ENCODE data around the gene UGT1A5. TPM values are rescaled to one million over a fixed set of nuclear protein-coding genes. Genes with fewer than 3 reads are reported as not detected.

UGT1A5 gene
- total RNA-seq, 4 donors from 2014 or later, result 0.56 to 3.2 (median 1.2) TPM

DNA sequence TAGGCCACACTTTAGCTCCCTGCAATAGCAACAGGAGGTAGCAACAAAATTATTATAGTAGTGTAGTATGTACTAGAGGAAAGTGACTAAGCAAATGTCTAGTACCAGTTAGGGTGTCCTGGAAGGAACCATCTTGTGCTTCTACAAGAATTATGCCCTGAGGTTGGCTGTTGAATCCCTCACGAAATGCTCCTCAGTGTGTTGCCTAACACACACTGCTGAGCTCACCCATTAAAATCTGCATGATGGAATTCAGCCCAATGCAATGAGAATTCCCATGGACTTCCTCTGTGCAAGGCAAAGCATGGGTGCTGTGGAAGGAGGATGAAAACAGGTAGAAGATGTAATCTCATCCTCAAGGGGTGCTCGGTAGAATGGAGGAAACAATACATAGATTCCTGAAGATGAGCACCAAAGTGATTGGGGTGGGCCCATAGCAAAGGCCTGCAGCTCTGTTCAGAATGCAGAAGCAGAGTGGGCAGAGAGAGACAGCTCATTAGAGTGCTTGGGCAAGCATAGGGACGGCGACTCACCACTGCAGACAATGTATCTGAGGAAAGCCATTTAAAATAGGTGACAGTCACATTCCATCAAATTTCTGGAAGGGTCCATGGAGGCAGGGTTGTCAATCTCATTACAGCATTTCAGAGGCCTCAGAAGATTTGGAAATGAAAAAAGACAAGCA lies 32.2 kb upstream of the UGT1A5 start:
- no peak for DNase-seq (ENCODE audit: low spot score in 2 of 2)
- H3K36me3 ChIP-seq, result no peaks in the 10 kb centered on the region
- no peaks in the 10 kb centered on the region for H3K9me3 ChIP-seq
- no peaks in the 10 kb centered on the region for H3K4me1 ChIP-seq
- no peak overlapping the region for H3K4me3 ChIP-seq
- 88% methylated on average over 4 of the region's 4 CpGs for WGBS
- no peak for TF ChIP-seq POLR2A (IDR thresholded peaks at IDR 0.05)
- TF ChIP-seq, protein P1, sequence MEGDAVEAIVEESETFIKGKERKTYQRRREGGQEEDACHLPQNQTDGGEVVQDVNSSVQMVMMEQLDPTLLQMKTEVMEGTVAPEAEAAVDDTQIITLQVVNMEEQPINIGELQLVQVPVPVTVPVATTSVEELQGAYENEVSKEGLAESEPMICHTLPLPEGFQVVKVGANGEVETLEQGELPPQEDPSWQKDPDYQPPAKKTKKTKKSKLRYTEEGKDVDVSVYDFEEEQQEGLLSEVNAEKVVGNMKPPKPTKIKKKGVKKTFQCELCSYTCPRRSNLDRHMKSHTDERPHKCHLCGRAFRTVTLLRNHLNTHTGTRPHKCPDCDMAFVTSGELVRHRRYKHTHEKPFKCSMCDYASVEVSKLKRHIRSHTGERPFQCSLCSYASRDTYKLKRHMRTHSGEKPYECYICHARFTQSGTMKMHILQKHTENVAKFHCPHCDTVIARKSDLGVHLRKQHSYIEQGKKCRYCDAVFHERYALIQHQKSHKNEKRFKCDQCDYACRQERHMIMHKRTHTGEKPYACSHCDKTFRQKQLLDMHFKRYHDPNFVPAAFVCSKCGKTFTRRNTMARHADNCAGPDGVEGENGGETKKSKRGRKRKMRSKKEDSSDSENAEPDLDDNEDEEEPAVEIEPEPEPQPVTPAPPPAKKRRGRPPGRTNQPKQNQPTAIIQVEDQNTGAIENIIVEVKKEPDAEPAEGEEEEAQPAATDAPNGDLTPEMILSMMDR (IDR thresholded peaks at IDR 0.05), result no peak
- no peak for TF ChIP-seq POLR2AphosphoS5 (IDR thresholded peaks at IDR 0.05)
- TF ChIP-seq EP300 (IDR thresholded peaks at IDR 0.05), result no peak
- H3K27me3 ChIP-seq, result no peaks in the 10 kb centered on the region
- H3K27ac ChIP-seq, result no peak overlapping the region

DNA sequence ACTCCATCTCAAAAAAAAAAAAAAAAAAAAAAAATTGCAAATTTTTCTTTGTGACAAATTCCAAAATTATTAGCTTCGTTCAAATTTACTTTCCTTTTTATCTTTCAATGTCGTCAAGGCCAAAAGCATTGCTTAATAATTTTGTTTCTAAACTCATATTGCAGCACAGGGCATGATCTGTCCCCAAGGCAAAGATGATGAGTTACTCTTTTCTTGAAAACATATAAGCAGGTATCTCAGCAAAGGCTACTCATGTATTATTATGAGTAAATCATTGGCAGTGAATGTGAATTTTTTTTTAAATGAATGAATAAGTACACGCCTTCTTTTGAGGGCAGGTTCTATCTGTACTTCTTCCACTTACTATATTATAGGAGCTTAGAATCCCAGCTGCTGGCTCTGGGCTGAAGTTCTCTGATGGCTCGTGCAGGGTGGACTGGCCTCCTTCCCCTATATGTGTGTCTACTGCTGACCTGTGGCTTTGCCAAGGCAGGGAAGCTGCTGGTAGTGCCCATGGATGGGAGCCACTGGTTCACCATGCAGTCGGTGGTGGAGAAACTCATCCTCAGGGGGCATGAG lies 31.1 kb upstream of the UGT1A5 start, which contains the start of gene UGT1A7:
TSS of gene UGT1A7 (plus strand) at position 381 of the 579 bp plus-strand sequence. CDS start at position 418, 37 bp downstream.
- Histone ChIP-seq H3K9me3 (no peaks in the 10 kb centered on the region), H3K27me3 (no peaks in the 10 kb centered on the region), H3K4me3 (no peak within 1 kb of the TSS), H3K36me3 (no peaks in the 10 kb centered on the region), H3K27ac (no peak within 1 kb of the TSS), H3K4me1 (no peaks in the 10 kb centered on the region)
- WGBS, result 64% methylated on average over 5 of the region's 5 CpGs
- TF ChIP-seq, protein P1 (IDR thresholded peaks at IDR 0.05), result no peak
- no peak for TF ChIP-seq EP300 (IDR thresholded peaks at IDR 0.05)
- no peak for TF ChIP-seq POLR2A (IDR thresholded peaks at IDR 0.05)
- DNase-seq (ENCODE audit: low spot score in 2 of 2), result no peak

DNA sequence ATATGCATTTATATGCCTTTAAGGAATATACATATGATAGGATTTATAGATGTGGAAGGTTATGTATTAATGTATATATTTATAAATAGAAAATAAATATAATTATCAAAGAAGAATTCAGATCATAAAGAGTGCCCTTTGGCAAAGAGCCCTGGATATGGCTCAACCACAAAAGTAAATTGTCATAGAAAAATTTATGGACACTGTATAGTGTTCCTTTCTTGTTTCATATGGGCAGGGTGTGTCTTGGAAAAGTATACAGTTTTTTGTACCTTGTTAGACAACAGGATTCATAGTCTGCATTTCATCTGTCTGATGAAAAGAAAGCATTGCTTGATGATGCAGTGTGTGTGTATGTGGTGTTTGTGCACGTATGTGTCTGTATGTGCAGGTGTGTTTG lies 28.1 kb upstream of the UGT1A5 start:
- Histone ChIP-seq H3K27me3 (peaks cover 2% of the 10 kb centered on the region), H3K4me1 (no peaks in the 10 kb centered on the region), H3K36me3 (no peaks in the 10 kb centered on the region), H3K4me3 (no peak overlapping the region), H3K9me3 (no peaks in the 10 kb centered on the region), H3K27ac (no peak overlapping the region)
- TF ChIP-seq, protein P1 (IDR thresholded peaks at IDR 0.05), result no peak
- TF ChIP-seq POLR2A (IDR thresholded peaks at IDR 0.05) (no peak), POLR2AphosphoS5 (IDR thresholded peaks at IDR 0.05) (no peak), EP300 (IDR thresholded peaks at IDR 0.05) (no peak)
- DNase-seq (ENCODE audit: low spot score in 2 of 2), result no peak
- WGBS, result 82% methylated on average over 1 of the region's 1 CpG

DNA sequence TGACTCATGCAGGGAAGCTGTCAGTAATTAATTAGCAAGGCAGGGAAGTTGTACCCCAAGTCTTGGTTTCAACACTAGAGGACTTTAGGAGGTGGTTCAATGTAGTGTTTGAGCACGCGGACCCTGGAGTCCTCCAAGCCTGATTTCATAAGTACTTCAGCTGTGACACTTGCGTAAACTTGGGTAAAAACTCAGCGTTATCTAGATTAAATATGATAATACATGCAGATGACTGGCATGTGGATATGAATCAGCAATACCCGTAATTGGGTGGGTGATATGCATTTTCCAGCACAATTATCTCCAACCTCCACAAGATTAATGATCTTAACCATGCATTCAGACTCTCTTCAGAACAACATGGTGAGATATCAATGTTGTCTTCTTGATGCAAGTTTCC lies 25.8 kb upstream of the UGT1A5 start:
- Histone ChIP-seq H3K36me3 (no peaks in the 10 kb centered on the region), H3K4me1 (peaks cover 8% of the 10 kb centered on the region), H3K27me3 (peaks cover 2% of the 10 kb centered on the region), H3K4me3 (no peak overlapping the region), H3K9me3 (no peaks in the 10 kb centered on the region), H3K27ac (no peak overlapping the region)
- 75% methylated on average over 5 of the region's 5 CpGs for WGBS
- no peak for DNase-seq (ENCODE audit: low spot score in 2 of 2)
- TF ChIP-seq POLR2AphosphoS5 (IDR thresholded peaks at IDR 0.05) (no peak), EP300 (IDR thresholded peaks at IDR 0.05) (no peak), POLR2A (IDR thresholded peaks at IDR 0.05) (no peak)
- TF ChIP-seq, protein P1 (IDR thresholded peaks at IDR 0.05), result no peak

DNA sequence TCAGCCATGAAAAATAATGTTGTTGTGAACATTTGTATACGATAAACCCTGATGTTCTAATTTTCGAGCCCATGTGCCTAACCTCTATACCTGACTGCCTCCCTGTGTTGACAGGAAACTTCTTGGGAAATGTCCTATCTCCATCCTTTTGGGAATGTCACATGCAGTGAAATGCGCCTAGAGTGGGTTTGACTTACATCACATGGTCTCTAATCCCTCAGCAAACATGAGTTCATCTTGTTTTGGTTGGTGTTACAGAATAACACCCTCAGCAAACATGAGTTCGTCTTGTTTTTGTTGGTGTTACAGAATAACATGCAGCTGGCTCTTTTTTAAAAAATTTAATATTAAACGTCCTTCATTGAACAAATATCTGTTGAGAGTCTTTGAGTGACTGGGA lies 24.4 kb upstream of the UGT1A5 start:
- Histone ChIP-seq H3K27me3 (peaks cover 2% of the 10 kb centered on the region), H3K4me3 (no peak overlapping the region), H3K27ac (no peak overlapping the region), H3K9me3 (no peaks in the 10 kb centered on the region), H3K36me3 (no peaks in the 10 kb centered on the region), H3K4me1 (peaks cover 8% of the 10 kb centered on the region)
- no peak for DNase-seq (ENCODE audit: low spot score in 2 of 2)
- WGBS, result 86% methylated on average over 5 of the region's 5 CpGs
- TF ChIP-seq EP300 (IDR thresholded peaks at IDR 0.05), result no peak
- no peak for TF ChIP-seq POLR2AphosphoS5 (IDR thresholded peaks at IDR 0.05)
- TF ChIP-seq POLR2A (IDR thresholded peaks at IDR 0.05), result no peak
- TF ChIP-seq, protein P1 (IDR thresholded peaks at IDR 0.05), result no peak

Data from suprapubic skin (tissue), 4 donors.